ENCODE measurements around the gene ZIC5. TPM values are rescaled to one million over a fixed set of nuclear protein-coding genes. Genes with fewer than 3 reads are reported as not detected.

Gene ZIC5
- total RNA-seq, 1 experiment from 2014 or later, result 5.2 TPM

DNA sequence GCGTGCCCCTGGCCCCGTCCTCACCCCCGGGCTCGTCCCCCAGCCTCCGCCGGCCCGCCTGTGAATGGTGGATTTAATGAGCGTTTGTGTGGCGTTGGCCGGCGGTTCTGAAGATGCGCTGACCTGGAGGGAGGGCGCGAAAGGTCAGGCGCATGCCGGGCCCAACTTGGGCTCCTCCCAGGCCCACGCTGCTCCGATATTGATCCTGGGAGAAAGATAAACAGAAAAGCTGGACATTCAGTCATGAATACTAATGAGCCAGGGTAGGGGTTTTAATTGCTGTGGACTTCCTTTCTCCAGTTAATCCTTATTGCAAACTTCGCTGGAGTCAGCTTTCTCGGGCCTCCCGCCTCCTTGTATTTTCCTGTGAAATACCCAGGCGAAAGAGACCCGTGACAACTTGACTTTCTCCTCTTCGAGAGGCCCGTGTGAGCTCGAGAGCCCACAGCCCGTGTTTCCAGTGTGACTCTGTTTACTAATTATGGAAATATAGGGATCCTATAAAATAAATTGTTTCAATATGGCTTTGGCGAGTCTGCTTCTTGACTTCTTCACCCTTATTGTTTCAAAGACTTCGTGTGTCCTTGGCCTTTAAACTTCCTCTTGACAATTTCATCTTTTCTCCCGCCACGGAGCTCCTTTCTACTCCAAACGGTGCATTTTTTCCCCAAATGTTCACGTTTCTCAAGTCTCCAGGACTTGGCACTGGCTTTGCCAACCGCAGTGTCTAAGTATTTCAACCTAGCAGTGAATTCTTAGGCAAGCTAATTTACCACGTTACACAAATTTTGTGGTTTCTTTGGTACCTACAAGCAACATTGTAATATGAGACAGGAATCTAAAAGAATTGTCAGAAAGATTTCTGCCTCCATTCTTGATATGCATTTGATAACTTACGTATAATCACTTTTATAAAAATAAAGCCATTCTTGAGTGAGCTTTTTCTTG is 20.5 kb upstream of the ZIC5 start:
- BruUV-seq (replicated peaks), result no TSS peak
- no peak for DNase-seq (ENCODE audit: low read depth, low spot score)
- intact Hi-C loops (cut with micrococcal nuclease; ENCODE audit: unreplicated experiment) (no loop called here), in situ Hi-C loops (cut with HindIII; ENCODE audit: low pct_unique_long_range_greater_than_20kb, low sequenced_read_pairs) (no loop called here)
- POLR2A ChIA-PET, result interaction anchor here (0.7 kb wide), 1 partner anchor 142 kb away, joined by 3 read pairs; no protein-coding TSS in a partner anchor
- H3K36me3 ChIP-seq (ENCODE audit: control insufficient read depth, insufficient read depth, low read length), result no peaks in the 10 kb centered on the region
- no peak overlapping the region for H3K4me3 ChIP-seq (ENCODE audit: low read depth in 2 of 2, low read length in 2 of 2)
- H3K4me1 ChIP-seq (ENCODE audit: control insufficient read depth, insufficient read depth, low read length), result peaks cover 25% of the 10 kb centered on the region
- H3K27ac ChIP-seq (ENCODE audit: low read length), result peak overlapping the region; percentile 75
- ATAC-seq, result no peak
- CTCF ChIA-PET, result interaction anchor here (0.7 to 0.8 kb wide), 2 partner anchors 97 to 243 kb away, joined by 3 to 7 read pairs; partner anchors contain the start of gene PCCA
- no peaks in the 10 kb centered on the region for H3K27me3 ChIP-seq (ENCODE audit: control insufficient read depth, insufficient read depth, low read length)
- H3K9me3 ChIP-seq (ENCODE audit: control insufficient read depth, insufficient read depth, low read depth, low read length), result no peaks in the 10 kb centered on the region
- no peak for TF ChIP-seq POLR2AphosphoS5 (IDR thresholded peaks at IDR 0.05; ENCODE audit: low read depth, low read length)
- TF ChIP-seq, protein P1, sequence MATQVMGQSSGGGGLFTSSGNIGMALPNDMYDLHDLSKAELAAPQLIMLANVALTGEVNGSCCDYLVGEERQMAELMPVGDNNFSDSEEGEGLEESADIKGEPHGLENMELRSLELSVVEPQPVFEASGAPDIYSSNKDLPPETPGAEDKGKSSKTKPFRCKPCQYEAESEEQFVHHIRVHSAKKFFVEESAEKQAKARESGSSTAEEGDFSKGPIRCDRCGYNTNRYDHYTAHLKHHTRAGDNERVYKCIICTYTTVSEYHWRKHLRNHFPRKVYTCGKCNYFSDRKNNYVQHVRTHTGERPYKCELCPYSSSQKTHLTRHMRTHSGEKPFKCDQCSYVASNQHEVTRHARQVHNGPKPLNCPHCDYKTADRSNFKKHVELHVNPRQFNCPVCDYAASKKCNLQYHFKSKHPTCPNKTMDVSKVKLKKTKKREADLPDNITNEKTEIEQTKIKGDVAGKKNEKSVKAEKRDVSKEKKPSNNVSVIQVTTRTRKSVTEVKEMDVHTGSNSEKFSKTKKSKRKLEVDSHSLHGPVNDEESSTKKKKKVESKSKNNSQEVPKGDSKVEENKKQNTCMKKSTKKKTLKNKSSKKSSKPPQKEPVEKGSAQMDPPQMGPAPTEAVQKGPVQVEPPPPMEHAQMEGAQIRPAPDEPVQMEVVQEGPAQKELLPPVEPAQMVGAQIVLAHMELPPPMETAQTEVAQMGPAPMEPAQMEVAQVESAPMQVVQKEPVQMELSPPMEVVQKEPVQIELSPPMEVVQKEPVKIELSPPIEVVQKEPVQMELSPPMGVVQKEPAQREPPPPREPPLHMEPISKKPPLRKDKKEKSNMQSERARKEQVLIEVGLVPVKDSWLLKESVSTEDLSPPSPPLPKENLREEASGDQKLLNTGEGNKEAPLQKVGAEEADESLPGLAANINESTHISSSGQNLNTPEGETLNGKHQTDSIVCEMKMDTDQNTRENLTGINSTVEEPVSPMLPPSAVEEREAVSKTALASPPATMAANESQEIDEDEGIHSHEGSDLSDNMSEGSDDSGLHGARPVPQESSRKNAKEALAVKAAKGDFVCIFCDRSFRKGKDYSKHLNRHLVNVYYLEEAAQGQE (IDR thresholded peaks at IDR 0.05; ENCODE audit: insufficient read depth in 1 of 2, low read depth in 2 of 2, low read length in 1 of 2), result no peak
- no peak for TF ChIP-seq SIN3A (IDR thresholded peaks at IDR 0.05; ENCODE audit: borderline replicate concordance, insufficient read depth, low read depth, low read length)
- TF ChIP-seq TCF7L2 (IDR thresholded peaks at IDR 0.05; ENCODE audit: low read depth, low read length), result no peak
- TF ChIP-seq, protein P2, sequence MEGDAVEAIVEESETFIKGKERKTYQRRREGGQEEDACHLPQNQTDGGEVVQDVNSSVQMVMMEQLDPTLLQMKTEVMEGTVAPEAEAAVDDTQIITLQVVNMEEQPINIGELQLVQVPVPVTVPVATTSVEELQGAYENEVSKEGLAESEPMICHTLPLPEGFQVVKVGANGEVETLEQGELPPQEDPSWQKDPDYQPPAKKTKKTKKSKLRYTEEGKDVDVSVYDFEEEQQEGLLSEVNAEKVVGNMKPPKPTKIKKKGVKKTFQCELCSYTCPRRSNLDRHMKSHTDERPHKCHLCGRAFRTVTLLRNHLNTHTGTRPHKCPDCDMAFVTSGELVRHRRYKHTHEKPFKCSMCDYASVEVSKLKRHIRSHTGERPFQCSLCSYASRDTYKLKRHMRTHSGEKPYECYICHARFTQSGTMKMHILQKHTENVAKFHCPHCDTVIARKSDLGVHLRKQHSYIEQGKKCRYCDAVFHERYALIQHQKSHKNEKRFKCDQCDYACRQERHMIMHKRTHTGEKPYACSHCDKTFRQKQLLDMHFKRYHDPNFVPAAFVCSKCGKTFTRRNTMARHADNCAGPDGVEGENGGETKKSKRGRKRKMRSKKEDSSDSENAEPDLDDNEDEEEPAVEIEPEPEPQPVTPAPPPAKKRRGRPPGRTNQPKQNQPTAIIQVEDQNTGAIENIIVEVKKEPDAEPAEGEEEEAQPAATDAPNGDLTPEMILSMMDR (IDR thresholded peaks at IDR 0.05), result no peak

DNA sequence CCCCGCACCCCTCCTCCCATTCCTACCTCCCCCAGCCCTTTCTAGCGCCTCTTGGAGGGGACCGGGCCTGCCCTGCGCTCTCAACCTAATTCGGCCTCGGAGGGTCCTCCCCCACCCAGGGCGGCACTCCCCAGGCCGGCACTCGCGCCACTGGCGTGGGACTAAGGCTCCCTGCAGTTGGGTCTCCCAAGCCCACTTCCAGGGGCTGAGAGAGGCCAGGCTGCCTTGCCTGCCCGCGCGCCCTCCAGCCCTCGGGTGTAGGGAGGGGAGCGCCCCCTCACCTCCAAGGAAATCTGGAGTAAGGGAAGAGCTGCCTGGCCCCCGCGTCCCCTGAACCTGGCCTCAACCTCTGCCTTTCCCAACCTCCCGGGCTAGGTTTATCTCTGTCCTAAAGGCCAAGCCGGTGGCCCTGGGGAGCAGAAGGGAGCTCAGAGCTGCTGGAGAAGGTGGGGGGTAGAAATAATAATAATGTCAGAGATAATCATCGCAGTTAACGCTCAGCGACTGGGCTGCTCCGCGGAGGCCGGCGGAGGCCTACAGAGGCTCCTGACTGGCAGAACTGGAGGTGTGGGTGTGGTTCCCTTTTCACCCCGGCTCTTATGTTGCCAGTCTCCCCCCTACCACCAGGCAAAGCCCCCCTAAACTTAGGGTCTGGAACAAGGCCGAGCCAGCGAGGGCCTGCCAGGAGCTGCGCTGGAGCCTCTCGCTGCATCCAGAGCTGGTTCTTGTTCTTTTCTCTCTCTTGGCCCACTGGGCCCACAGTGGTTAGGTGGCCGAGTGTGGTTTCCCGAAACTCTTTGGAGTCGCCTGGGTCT is 19.7 kb upstream of the ZIC5 start:
- H3K36me3 ChIP-seq (ENCODE audit: control insufficient read depth, insufficient read depth, low read length), result no peaks in the 10 kb centered on the region
- intact Hi-C loops (cut with micrococcal nuclease; ENCODE audit: unreplicated experiment), result no loop called here
- TF ChIP-seq, protein P2 (IDR thresholded peaks at IDR 0.05), result no peak
- TF ChIP-seq, protein P1 (IDR thresholded peaks at IDR 0.05; ENCODE audit: insufficient read depth in 1 of 2, low read depth in 2 of 2, low read length in 1 of 2), result no peak
- TF ChIP-seq TCF7L2 (IDR thresholded peaks at IDR 0.05; ENCODE audit: low read depth, low read length), result no peak
- no peak for TF ChIP-seq SIN3A (IDR thresholded peaks at IDR 0.05; ENCODE audit: borderline replicate concordance, insufficient read depth, low read depth, low read length)
- no peak for TF ChIP-seq POLR2AphosphoS5 (IDR thresholded peaks at IDR 0.05; ENCODE audit: low read depth, low read length)
- no TSS peak for BruUV-seq (replicated peaks)
- POLR2A ChIA-PET, result no interaction called here
- H3K4me1 ChIP-seq (ENCODE audit: control insufficient read depth, insufficient read depth, low read length), result peaks cover 33% of the 10 kb centered on the region
- 0 out of 2 replicates have a peak overlapping the region, but pooled peaks have one; percentile 29 for H3K27ac ChIP-seq (ENCODE audit: low read length)
- CTCF ChIA-PET, result no interaction called here
- H3K4me3 ChIP-seq (ENCODE audit: low read depth in 2 of 2, low read length in 2 of 2), result no peak overlapping the region
- H3K27me3 ChIP-seq (ENCODE audit: control insufficient read depth, insufficient read depth, low read length), result no peaks in the 10 kb centered on the region
- H3K9me3 ChIP-seq (ENCODE audit: control insufficient read depth, insufficient read depth, low read depth, low read length), result no peaks in the 10 kb centered on the region
- DNase-seq (ENCODE audit: low read depth, low spot score) (no peak), ATAC-seq (no peak)
- in situ Hi-C loops (cut with HindIII; ENCODE audit: low pct_unique_long_range_greater_than_20kb, low sequenced_read_pairs), result no loop called here
